HAP-1 (cell line): ENCODE results near the gene PTPRG.

Experiments used
- DNase-seq, 2 experiments: peaks; one replicate each; pipeline ENCODE4 v3.0.0-alpha.2; 2016 to 2020; ENCODE audit warnings: low spot score in 2 of 2
- H3K27me3 ChIP-seq: fragments of 250-450 bp; sonication (Bioruptor Pico); 2 replicates; pipeline ENCODE4 v1.5.1; 2020; ENCODE audit warnings: low read depth, mild to moderate bottlenecking, moderate library complexity
- H3K36me3 ChIP-seq: fragments of 250-450 bp; sonication (Bioruptor Pico); replicated peaks from 2 replicates; pipeline ENCODE4 v1.5.1; 2020; ENCODE audit warnings: mild to moderate bottlenecking
- H3K4me1 ChIP-seq: fragments of 250-450 bp; sonication (Bioruptor Pico); 2 replicates; pipeline ENCODE4 v1.5.1; 2020; ENCODE audit warnings: mild to moderate bottlenecking
- H3K4me3 ChIP-seq: fragments of 250-450 bp; sonication (Bioruptor Pico); 2 replicates; pipeline ENCODE4 v1.5.1; 2020; ENCODE audit warnings: mild to moderate bottlenecking, moderate library complexity
- H3K9me3 ChIP-seq: fragments of 250-450 bp; sonication (Bioruptor Pico); 2 replicates; pipeline ENCODE4 v1.5.1; 2020; ENCODE audit warnings: mild to moderate bottlenecking, moderate library complexity
- in situ Hi-C: fragments of 300-500 bp; cut with MboI; formaldehyde crosslinking; loops from 3 replicates; pipeline ENCODE4 v1.14.3; 2020; ENCODE audit warnings: low sequenced_read_pairs, inconsistent platforms, mixed read lengths

Gene PTPRG

GRCh38 chr3:62149539-62149938, 588.2 kb downstream of the PTPRG start:
- H3K9me3 ChIP-seq = no peaks in the 10 kb centered on the region
- H3K27me3 ChIP-seq = no peaks in the 10 kb centered on the region
- no peaks in the 10 kb centered on the region for H3K36me3 ChIP-seq
- DNase-seq = no peak
- no peak overlapping the region for H3K4me3 ChIP-seq
- no peaks in the 10 kb centered on the region for H3K4me1 ChIP-seq
- in situ Hi-C loops = no loop called here

- Histone ChIP-seq H3K4me1 (no peaks in the 10 kb centered on the region), H3K9me3 (no peaks in the 10 kb centered on the region), H3K27me3 (no peaks in the 10 kb centered on the region), H3K4me3 (no peak overlapping the region), H3K36me3 (no peaks in the 10 kb centered on the region)
- in situ Hi-C loops = no loop called here
- no peak for DNase-seq
Measured at GRCh38 chr3:62149962-62150361, 588.6 kb downstream of the PTPRG start.

DNA sequence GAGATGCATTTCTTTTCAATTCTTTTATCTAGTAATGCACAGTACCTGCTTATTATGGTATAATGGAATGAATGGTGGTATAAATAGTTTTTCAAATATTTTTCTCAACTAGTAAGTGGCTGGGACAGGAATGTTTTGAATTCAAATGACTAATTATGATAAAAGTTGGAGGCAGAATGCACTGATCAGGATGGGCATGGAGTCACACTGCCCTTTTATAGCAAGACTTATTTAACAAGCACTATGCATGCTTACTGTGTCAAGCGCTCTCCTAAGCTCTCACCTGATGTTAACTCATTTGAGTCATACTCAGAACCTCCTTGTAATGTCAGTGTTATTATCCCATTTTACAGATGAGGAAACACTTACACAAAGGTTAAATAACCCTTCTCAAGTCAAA, 590.2 kb downstream of the PTPRG start:
- no peaks in the 10 kb centered on the region for H3K4me1 ChIP-seq
- H3K9me3 ChIP-seq = no peaks in the 10 kb centered on the region
- H3K4me3 ChIP-seq = no peak overlapping the region
- DNase-seq = no peak
- H3K27me3 ChIP-seq = no peaks in the 10 kb centered on the region
- in situ Hi-C loops = no loop called here
- no peaks in the 10 kb centered on the region for H3K36me3 ChIP-seq

- DNase-seq = no peak
- in situ Hi-C loops = no loop called here
- Histone ChIP-seq H3K27me3 (no peaks in the 10 kb centered on the region), H3K4me1 (no peaks in the 10 kb centered on the region), H3K4me3 (no peak overlapping the region), H3K36me3 (no peaks in the 10 kb centered on the region), H3K9me3 (no peaks in the 10 kb centered on the region)
Measured at GRCh38 chr3:62153231-62153630, 591.9 kb downstream of the PTPRG start.

DNA sequence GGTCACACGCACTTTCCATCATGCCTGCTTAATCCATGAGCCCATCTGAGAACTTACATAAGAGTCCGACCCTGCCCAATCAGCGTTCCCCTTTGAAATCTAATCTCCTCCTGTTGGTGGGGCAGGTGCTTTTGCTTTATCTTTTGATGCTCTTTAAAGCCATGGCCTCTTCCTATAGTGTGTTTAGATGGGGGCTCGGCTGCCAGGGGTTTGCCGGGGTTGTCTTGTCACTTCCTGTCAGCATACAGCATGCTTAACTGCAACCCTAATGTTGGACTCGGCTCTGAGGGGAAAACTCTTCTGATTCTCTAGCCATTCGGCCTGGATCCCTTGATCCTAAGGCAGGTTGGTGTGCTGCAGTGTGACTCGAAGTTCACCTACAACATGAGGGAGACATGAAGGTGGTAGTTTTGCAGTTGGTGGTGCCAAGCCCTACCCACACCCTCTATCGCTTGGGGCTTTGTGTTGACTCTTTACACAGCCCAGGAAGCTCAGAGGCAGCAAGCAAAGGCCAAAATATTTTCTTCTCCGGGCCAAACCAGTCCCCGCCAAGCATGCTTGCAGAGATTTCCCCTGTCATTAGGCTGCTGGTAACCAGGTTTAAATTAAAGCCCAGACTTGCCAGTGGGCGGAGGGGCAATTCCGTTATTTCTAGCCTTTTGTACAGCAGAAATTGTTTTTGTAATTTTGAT, 593.2 kb downstream of the PTPRG start:
- in situ Hi-C loops = no loop called here
- H3K4me1 ChIP-seq = no peaks in the 10 kb centered on the region
- no peaks in the 10 kb centered on the region for H3K9me3 ChIP-seq
- no peak overlapping the region for H3K4me3 ChIP-seq
- H3K36me3 ChIP-seq = no peaks in the 10 kb centered on the region
- no peak for DNase-seq
- no peaks in the 10 kb centered on the region for H3K27me3 ChIP-seq

DNA sequence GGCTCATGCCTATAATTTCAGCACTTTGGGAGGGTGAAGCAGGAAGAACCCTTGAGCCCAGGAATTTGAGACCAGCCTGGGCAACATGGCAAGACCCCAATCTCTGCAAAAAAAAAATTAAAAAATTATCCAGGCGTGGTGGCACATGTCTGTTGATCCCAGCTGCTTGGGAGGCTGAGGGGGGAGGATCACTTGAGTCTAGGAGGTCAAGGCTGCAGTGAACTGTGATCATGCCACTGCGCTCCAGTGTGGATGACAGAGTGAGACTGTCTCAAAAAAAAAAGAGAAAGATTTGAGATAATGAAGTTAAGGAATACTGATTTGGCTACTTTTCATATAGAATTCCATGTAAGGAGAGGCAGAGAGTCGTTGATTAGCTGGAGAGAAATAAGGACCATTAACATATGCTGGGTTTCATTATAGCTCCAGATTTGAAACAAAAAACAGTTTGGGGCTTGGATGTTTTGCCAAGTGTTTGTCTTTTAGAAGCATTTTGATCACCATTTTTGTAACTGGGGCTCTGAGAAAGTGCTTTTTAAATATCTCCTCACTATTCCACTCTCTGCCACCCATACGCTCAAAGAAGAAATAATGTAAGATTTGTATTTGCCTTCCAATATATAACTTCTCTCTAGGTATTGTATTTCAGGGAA, 597.8 kb downstream of the PTPRG start:
- no peak for DNase-seq
- Histone ChIP-seq H3K36me3 (no peaks in the 10 kb centered on the region), H3K4me1 (no peaks in the 10 kb centered on the region), H3K27me3 (no peaks in the 10 kb centered on the region), H3K4me3 (no peak overlapping the region), H3K9me3 (no peaks in the 10 kb centered on the region)
- in situ Hi-C loops = no loop called here

GRCh38 chr3:62159709-62160092, 598.3 kb downstream of the PTPRG start:
- Histone ChIP-seq H3K4me1 (no peaks in the 10 kb centered on the region), H3K9me3 (no peaks in the 10 kb centered on the region), H3K4me3 (no peak overlapping the region), H3K36me3 (no peaks in the 10 kb centered on the region), H3K27me3 (no peaks in the 10 kb centered on the region)
- in situ Hi-C loops = no loop called here
- DNase-seq = no peak

DNA sequence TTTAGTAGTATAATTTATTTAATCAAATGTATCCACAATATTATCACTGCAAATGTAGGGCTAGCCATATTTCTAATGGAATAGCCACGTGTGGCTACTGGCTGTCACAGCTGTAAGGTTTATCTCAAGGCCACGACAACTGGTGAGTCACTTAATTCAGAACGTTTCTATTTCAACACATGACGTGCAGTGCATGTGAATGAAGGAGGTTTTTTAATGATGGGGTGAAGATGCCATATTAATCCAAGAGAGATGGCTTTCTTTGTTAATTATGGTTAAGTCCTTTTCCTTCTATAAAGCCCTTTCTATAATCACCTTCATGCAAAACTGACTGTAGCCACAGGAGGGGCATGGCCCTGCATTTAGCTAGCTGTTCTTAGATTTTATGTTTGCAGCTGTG, 600.0 kb downstream of the PTPRG start:
- H3K9me3 ChIP-seq = no peaks in the 10 kb centered on the region
- no peaks in the 10 kb centered on the region for H3K27me3 ChIP-seq
- no peaks in the 10 kb centered on the region for H3K36me3 ChIP-seq
- DNase-seq = no peak
- in situ Hi-C loops = no loop called here
- H3K4me1 ChIP-seq = no peaks in the 10 kb centered on the region
- no peak overlapping the region for H3K4me3 ChIP-seq

DNA sequence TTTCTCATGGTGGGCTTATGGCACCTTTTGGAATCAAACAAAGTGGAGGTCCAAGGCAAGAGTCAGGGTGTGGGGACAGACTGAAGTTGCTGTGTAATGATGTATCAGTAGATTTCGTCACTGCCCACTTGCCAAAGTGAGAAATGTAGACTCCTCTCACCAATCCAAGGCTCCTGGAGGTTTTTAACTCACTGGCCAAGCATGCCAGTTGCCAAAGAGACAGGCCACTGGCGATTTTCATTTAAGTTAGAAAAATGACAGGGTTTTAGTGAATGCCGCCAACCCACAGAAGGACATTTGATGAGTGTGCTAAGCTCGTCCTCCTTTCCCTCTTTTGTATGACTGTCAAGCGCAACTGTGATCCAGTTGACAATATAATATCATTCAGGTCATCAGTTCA, 602.8 kb downstream of the PTPRG start:
- Histone ChIP-seq H3K36me3 (no peaks in the 10 kb centered on the region), H3K27me3 (no peaks in the 10 kb centered on the region), H3K9me3 (no peaks in the 10 kb centered on the region), H3K4me1 (no peaks in the 10 kb centered on the region), H3K4me3 (no peak overlapping the region)
- in situ Hi-C loops = no loop called here
- DNase-seq = no peak

- H3K9me3 ChIP-seq = no peaks in the 10 kb centered on the region
- no peaks in the 10 kb centered on the region for H3K27me3 ChIP-seq
- no peaks in the 10 kb centered on the region for H3K36me3 ChIP-seq
- no peak overlapping the region for H3K4me3 ChIP-seq
- DNase-seq = no peak
- in situ Hi-C loops = no loop called here
- no peaks in the 10 kb centered on the region for H3K4me1 ChIP-seq
Measured at GRCh38 chr3:62164746-62165145, 603.4 kb downstream of the PTPRG start.

- Histone ChIP-seq H3K27me3 (no peaks in the 10 kb centered on the region), H3K9me3 (no peaks in the 10 kb centered on the region), H3K4me3 (no peak overlapping the region), H3K36me3 (no peaks in the 10 kb centered on the region), H3K4me1 (no peaks in the 10 kb centered on the region)
- in situ Hi-C loops = no loop called here
- DNase-seq = no peak
Measured at GRCh38 chr3:62167566-62168262, 606.3 kb downstream of the PTPRG start.

- Histone ChIP-seq H3K4me3 (no peak overlapping the region), H3K27me3 (no peaks in the 10 kb centered on the region), H3K4me1 (no peaks in the 10 kb centered on the region), H3K36me3 (no peaks in the 10 kb centered on the region), H3K9me3 (no peaks in the 10 kb centered on the region)
- DNase-seq = no peak
- in situ Hi-C loops = no loop called here
Measured at GRCh38 chr3:62168356-62168755, 607.0 kb downstream of the PTPRG start.

DNA sequence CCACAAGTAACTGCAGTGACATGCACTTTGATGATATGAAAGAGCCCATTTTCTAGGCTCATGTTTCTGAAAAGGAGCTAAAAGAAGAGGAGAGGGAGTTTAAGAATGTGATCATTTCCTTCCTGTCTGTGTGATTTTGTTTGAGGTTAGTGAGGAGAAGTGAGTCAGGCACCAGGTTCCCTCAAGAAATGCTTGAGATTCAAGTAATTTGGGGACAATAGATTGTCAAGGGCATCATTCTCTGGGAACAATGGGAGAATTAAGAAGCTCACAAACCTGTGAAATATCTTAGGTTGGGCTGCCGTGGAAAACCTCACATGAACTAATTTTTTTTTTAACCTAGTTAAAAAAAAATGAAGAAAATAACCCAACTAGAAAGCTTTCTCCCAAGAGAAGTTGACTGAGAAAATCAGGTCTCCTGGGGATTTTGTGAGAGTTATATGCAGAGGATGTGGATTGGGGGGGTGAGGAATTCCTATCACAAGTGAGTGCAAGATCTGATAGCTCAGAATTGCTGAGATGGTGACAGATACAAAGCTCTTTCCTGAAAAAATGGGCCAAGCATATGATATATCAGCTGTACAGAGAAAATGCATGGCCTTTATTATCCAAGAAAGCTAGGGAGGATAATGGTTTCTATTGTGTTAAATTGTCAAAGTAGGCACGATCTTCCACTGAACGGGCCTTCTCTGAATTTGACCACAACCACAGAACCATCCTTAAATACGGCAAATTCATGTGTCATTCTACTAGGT, 608.7 kb downstream of the PTPRG start:
- in situ Hi-C loops = no loop called here
- no peak for DNase-seq
- H3K4me3 ChIP-seq = no peak overlapping the region

GRCh38 chr3:62171789-62172188, 610.4 kb downstream of the PTPRG start:
- Histone ChIP-seq H3K36me3 (no peaks in the 10 kb centered on the region), H3K4me1 (no peaks in the 10 kb centered on the region), H3K4me3 (no peak overlapping the region), H3K27me3 (no peaks in the 10 kb centered on the region), H3K9me3 (no peaks in the 10 kb centered on the region)
- no peak for DNase-seq
- in situ Hi-C loops = no loop called here

More for the DNA sequence above, 608.7 kb downstream of the PTPRG start:
- no peaks in the 10 kb centered on the region for H3K9me3 ChIP-seq
- no peaks in the 10 kb centered on the region for H3K4me1 ChIP-seq
- H3K36me3 ChIP-seq = no peaks in the 10 kb centered on the region
- no peaks in the 10 kb centered on the region for H3K27me3 ChIP-seq
